A673 (cell line): ENCODE data around the gene AQP3. TPM values are rescaled to one million over a fixed set of nuclear protein-coding genes. Genes with fewer than 3 reads are reported as not detected.

Experiments
- BruUV-seq: library from RNA; stranded (reverse); fragments of 400-500 nt; replicated peaks from 2 replicates; lab custom pipeline; 2021; lab: Mats Ljungman, UMichigan
- CTCF ChIA-PET: fragments of 300-600 bp; sonication (Branson Sonifier 250); formaldehyde crosslinking; loops from one replicate; lab custom pipeline; 2022; ENCODE audit warnings: antibody characterized with exemption; lab: Charles Lee
- POLR2A ChIA-PET: fragments of 300-600 bp; sonication (Branson Sonifier 250); formaldehyde crosslinking; loops from one replicate; lab custom pipeline; 2022; ENCODE audit warnings: antibody characterized with exemption; ENCODE audit not compliant: low non-redundant PET; lab: Charles Lee
- DNase-seq: peaks from one replicate; pipeline ENCODE4 v3.0.0-alpha.2; 2015; ENCODE audit warnings: low spot score
- H3K27ac ChIP-seq: fragments of 200-600 bp; sonication (generic); 2 replicates; pipeline ENCODE4 v1.5.1; 2016; ENCODE audit warnings: mixed run types, low read depth, mild to moderate bottlenecking, mixed read lengths, antibody characterized with exemption, low read length; ENCODE audit not compliant: poor library complexity, severe bottlenecking
- H3K27me3 ChIP-seq: fragments of 200-600 bp; sonication (generic); replicated peaks from 2 replicates; pipeline ENCODE4 v1.6.1; 2017; ENCODE audit warnings: mixed run types, low read depth, mild to moderate bottlenecking, mixed read lengths, antibody characterized with exemption, low read length; ENCODE audit not compliant: insufficient read depth, poor library complexity
- H3K36me3 ChIP-seq: fragments of 200-600 bp; sonication (generic); 2 replicates; pipeline ENCODE4 v1.6.1; 2016; ENCODE audit warnings: mixed run types, mild to moderate bottlenecking, mixed read lengths, antibody characterized with exemption, low read length; ENCODE audit not compliant: insufficient read depth, poor library complexity, severe bottlenecking
- H3K4me1 ChIP-seq: fragments of 200-600 bp; sonication (generic); 2 replicates; pipeline ENCODE4 v1.6.1; 2017; ENCODE audit warnings: mixed run types, mild to moderate bottlenecking, mixed read lengths, antibody characterized with exemption, low read length; ENCODE audit not compliant: insufficient read depth, poor library complexity, severe bottlenecking
- H3K4me3 ChIP-seq: fragments of 200-600 bp; sonication (generic); 2 replicates; pipeline ENCODE4 v1.5.1; 2016; ENCODE audit warnings: low read depth, mixed run types, mild to moderate bottlenecking, mixed read lengths, low read length; ENCODE audit not compliant: poor library complexity, severe bottlenecking
- H3K9me3 ChIP-seq: fragments of 200-600 bp; sonication (generic); 2 replicates; pipeline ENCODE4 v1.6.1; 2016; ENCODE audit warnings: mixed run types, low read depth, mild to moderate bottlenecking, mixed read lengths, antibody characterized with exemption, low read length; ENCODE audit not compliant: poor library complexity, severe bottlenecking
- CTCF ChIP-seq: fragments of 300-800, 200-600 bp; sonication (generic); conservative IDR thresholded peaks from 2 replicates; pipeline ENCODE4 v1.5.1; 2017; ENCODE audit warnings: low read depth, mild to moderate bottlenecking, antibody characterized with exemption, low read length, moderate library complexity, mixed read lengths
- EZH2 ChIP-seq: fragments of 200-600 bp; sonication (generic); IDR thresholded peaks from 2 replicates; pipeline ENCODE4 v1.6.1; 2017; ENCODE audit warnings: borderline replicate concordance, low read depth, mild to moderate bottlenecking, mixed read lengths, antibody characterized with exemption, low read length; ENCODE audit not compliant: poor library complexity, severe bottlenecking
- intact Hi-C: fragments of 100-400 bp; cut with micrococcal nuclease; formaldehyde crosslinking; loops from one replicate; pipeline ENCODE4 v1.10.0; 2022; ENCODE audit not compliant: unreplicated experiment
- total RNA-seq: library from RNA; stranded (reverse); gene quantifications from 2 replicates; pipeline ENCODE4 v1.2.3, GENCODE V29; 2021

AQP3 gene
- total RNA-seq, 1 experiment from 2014 or later: 0.43 TPM

- CTCF ChIA-PET: interaction anchor here (0.9 kb wide), 1 partner anchor 16 kb away, joined by 3 read pairs; no protein-coding TSS in a partner anchor
- no TSS peak for BruUV-seq
Measured at GRCh38 chr9:33437205-33437604, 10.2 kb downstream of the AQP3 start.

GRCh38 chr9:33436445-33436844 is 10.9 kb downstream of the AQP3 start:
- BruUV-seq: no TSS peak
- no peaks in the 10 kb centered on the region for H3K9me3 ChIP-seq
- H3K36me3 ChIP-seq: no peaks in the 10 kb centered on the region
- POLR2A ChIA-PET: no interaction called here
- H3K4me3 ChIP-seq: no peak overlapping the region
- TF ChIP-seq CTCF (no peak), EZH2 (no peak)
- no peak overlapping the region for H3K27ac ChIP-seq
- no peaks in the 10 kb centered on the region for H3K27me3 ChIP-seq
- DNase-seq: no peak
- CTCF ChIA-PET: interaction anchor here (0.9 kb wide), 1 partner anchor 17 kb away, joined by 3 read pairs; no protein-coding TSS in a partner anchor
- intact Hi-C loops: no loop called here
- H3K4me1 ChIP-seq: no peaks in the 10 kb centered on the region

More at GRCh38 chr9:33437205-33437604, 10.2 kb downstream of the AQP3 start:
- POLR2A ChIA-PET: no interaction called here
- no peaks in the 10 kb centered on the region for H3K27me3 ChIP-seq
- H3K36me3 ChIP-seq: no peaks in the 10 kb centered on the region
- intact Hi-C loops: no loop called here
- no peak for DNase-seq
- TF ChIP-seq EZH2 (no peak), CTCF (no peak)
- H3K4me3 ChIP-seq: no peak overlapping the region
- H3K9me3 ChIP-seq: no peaks in the 10 kb centered on the region
- no peaks in the 10 kb centered on the region for H3K4me1 ChIP-seq
- no peak overlapping the region for H3K27ac ChIP-seq

GRCh38 chr9:33435821-33436277 is 11.5 kb downstream of the AQP3 start:
- TF ChIP-seq EZH2 (no peak), CTCF (no peak)
- Histone ChIP-seq H3K27me3 (no peaks in the 10 kb centered on the region), H3K4me1 (no peaks in the 10 kb centered on the region), H3K9me3 (no peaks in the 10 kb centered on the region), H3K4me3 (no peak overlapping the region), H3K27ac (no peak overlapping the region), H3K36me3 (no peaks in the 10 kb centered on the region)
- no TSS peak for BruUV-seq
- POLR2A ChIA-PET: no interaction called here
- intact Hi-C loops: no loop called here
- DNase-seq: no peak
- CTCF ChIA-PET: no interaction called here
